Body of pancreas (tissue), 4 donors: ENCODE data around the gene DDX10. TPM values are rescaled to one million over a fixed set of nuclear protein-coding genes. Genes with fewer than 3 reads are reported as not detected.

Experiments used
- ATAC-seq: fragments of 150-250 bp; one replicate; pipeline ENCODE4 v1.9.1; 2016
- DNase-seq, 4 donors: peaks; one replicate each; pipeline ENCODE4 v3.0.0-alpha.2; 2019
- H3K27ac ChIP-seq, 4 donors: fragments of 200-600 bp; sonication (generic); 1 replicate in 3 of 4; 2 replicates in 1 of 4; pipeline versions ENCODE4 v1.5.1 to v1.6.1; 2016 to 2019; ENCODE audit warnings: mild to moderate bottlenecking in 1 of 4, mixed read lengths in 1 of 4, moderate library complexity in 1 of 4
- H3K27me3 ChIP-seq, 2 donors: fragments of 200-600 bp; sonication (generic); one replicate each; pipeline ENCODE4 v1.6.0; 2016; ENCODE audit warnings: mild to moderate bottlenecking in 1 of 2
- H3K36me3 ChIP-seq, 2 donors: fragments of 200-600 bp; sonication (generic); replicated peaks in 1 of 2; 2 replicates each; pipeline ENCODE4 v1.5.1; 2016; ENCODE audit warnings: low read depth in 2 of 2; ENCODE audit not compliant: insufficient read depth in 1 of 2
- H3K4me1 ChIP-seq: fragments of 200-600 bp; sonication (generic); one replicate; pipeline ENCODE4 v1.6.0; 2016
- H3K4me3 ChIP-seq, 2 donors: fragments of 200-600 bp; sonication (generic); 1 replicate in 1 of 2; 2 replicates in 1 of 2; pipeline ENCODE4 v1.5.1; 2016 to 2019
- H3K9me3 ChIP-seq, 3 donors: fragments of 200-600 bp; sonication (generic); 1 replicate in 2 of 3; 2 replicates in 1 of 3; pipeline ENCODE4 v1.5.1; 2016
- CTCF ChIP-seq, 7 experiments: fragments of 450-650 bp in 4 of 7; fragments of 200-600 bp in 3 of 7; sonication (generic) in 3 of 7; IDR thresholded peaks; one replicate each; pipeline ENCODE4 v1.5.1; 2016 to 2019; ENCODE audit warnings: antibody characterized with exemption in 7 of 7
- POLR2A ChIP-seq, 3 donors: fragments of 450-650 bp; IDR thresholded peaks; one replicate each; pipeline ENCODE4 v1.6.1; 2016; ENCODE audit warnings: antibody characterized with exemption in 3 of 3, mild to moderate bottlenecking in 2 of 3
- WGBS, 2 donors: methylation state at CpG; one replicate each; pipeline ENCODE4 v1.1.5; 2017; 5-methylcytosine and 5-hydroxymethylcytosine counted together
- intact Hi-C: fragments of 100-400 bp; cut with DNase I; formaldehyde crosslinking; loops from one replicate; pipeline ENCODE4 v1.15.1; 2023
- total RNA-seq, 2 donors: library from RNA; depleted of rRNA; stranded (reverse); fragments of >200 nt; gene quantifications; one replicate each; pipeline ENCODE4 v1.1.0, GENCODE V29; 2016

The DDX10 gene
- total RNA-seq, 2 donors from 2014 or later: 11.7 to 18.5 TPM

DNA sequence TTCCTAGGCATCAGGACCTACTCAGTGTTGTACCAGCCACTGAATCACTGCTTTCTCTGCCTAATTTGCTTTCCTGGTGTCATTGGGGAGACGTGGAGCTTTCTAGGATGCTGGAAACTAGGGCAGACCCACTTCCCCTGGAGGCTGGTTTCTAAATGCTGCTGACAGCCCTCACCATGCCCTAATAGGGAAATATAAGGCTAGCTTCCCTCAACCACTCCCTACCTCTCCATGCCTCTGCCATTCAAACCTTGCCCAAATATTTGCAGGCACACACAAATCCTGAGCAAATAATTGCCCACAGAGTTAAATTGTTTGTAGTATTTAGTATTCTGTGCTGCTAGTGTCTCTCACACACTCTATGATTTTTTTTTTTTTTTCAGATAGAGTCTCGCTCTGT, 310.2 kb downstream of the DDX10 start:
- WGBS, 2 donors: 62 to 91% methylated on average over 2 of the region's 2 CpGs
- Histone ChIP-seq H3K27me3 (no peaks in the 10 kb centered on the region), H3K4me1 (no peaks in the 10 kb centered on the region), H3K27ac (no peak overlapping the region), H3K4me3 (no peak overlapping the region), H3K36me3 (no peaks in the 10 kb centered on the region), H3K9me3 (no peaks in the 10 kb centered on the region)
- DNase-seq (no peak), ATAC-seq (no peak)
- intact Hi-C loops: no loop called here
- TF ChIP-seq CTCF (IDR thresholded peaks at IDR 0.05) (no peak), POLR2A (IDR thresholded peaks at IDR 0.05) (no peak)

DNA sequence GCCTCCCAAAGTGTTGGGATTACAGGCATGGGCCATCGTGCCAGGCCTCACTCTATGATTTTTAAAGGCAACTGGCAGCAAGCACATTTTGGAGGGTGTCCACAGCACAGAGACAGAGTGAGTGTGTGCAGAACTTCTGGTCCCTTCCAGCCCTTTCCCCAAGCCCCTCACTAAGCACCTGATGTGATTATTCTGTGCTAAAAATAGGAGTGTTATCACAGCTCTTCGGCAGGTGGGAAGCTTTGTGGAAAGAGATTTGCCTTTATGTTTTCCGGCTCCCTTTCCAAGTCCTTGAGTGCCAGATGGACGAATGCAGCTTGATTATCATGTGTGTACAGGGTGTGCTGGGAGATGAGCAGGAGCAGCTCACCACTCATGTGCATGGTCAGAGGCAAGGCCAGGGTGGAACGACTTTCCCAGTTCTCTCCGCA, 310.8 kb downstream of the DDX10 start:
- ATAC-seq (no peak), DNase-seq (peak in 2 of 4 donors; percentile 22 to 27)
- Histone ChIP-seq H3K4me3 (no peak overlapping the region), H3K36me3 (no peaks in the 10 kb centered on the region), H3K4me1 (no peaks in the 10 kb centered on the region), H3K27ac (no peak overlapping the region), H3K27me3 (no peaks in the 10 kb centered on the region), H3K9me3 (no peaks in the 10 kb centered on the region)
- 32 to 39% methylated on average over 6 of the region's 6 CpGs for WGBS, 2 donors
- TF ChIP-seq POLR2A (IDR thresholded peaks at IDR 0.05): no peak
- TF ChIP-seq CTCF (IDR thresholded peaks at IDR 0.05): no peak
- intact Hi-C loops: no loop called here

DNA sequence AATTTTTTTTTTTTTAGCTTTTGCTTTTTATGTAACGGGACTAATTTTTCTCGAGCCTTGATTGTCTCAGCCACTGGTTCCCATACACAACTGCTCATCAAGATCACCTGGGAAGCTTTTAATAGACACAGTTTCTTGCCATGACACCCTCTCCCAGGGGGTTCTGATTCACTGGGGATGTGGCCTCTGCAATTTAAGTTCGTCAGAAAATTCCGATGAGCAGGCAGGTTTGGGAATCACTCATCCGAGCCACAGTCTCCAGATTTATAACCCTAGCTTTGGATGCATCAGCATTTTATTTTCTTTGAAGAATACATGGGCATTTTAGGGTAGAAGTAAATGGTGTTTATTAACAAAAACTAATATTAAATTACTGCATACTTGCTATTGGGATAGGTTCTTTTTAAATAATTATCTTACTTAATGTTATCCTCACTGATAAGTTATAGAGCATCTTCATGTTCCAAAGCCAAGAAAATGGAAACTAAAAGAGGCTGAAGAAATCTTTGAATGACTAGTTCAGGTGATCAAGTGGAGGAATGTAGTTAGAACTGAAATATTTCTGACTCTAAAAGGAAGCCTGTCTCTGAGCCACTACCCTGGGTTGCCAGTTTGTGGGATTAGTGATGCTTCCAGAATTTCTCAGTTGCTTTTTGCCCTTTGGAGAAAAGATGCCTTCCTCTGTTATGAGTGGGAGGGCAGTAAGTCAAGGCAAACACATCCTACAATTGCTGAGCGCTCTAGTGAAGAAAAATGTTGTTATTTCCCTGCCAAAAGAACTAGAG, 319.0 kb downstream of the DDX10 start:
- WGBS, 2 donors: 66 to 78% methylated on average over 6 of the region's 6 CpGs
- Histone ChIP-seq H3K4me1 (no peaks in the 10 kb centered on the region), H3K27ac (no peak overlapping the region), H3K4me3 (no peak overlapping the region), H3K27me3 (no peaks in the 10 kb centered on the region), H3K9me3 (no peaks in the 10 kb centered on the region), H3K36me3 (no peaks in the 10 kb centered on the region)
- DNase-seq: no peak
- intact Hi-C loops: no loop called here
- ATAC-seq: no peak
- TF ChIP-seq POLR2A (IDR thresholded peaks at IDR 0.05) (no peak), CTCF (IDR thresholded peaks at IDR 0.05) (no peak)

GRCh38 chr11:108984523-108984922, 319.7 kb downstream of the DDX10 start:
- H3K9me3 ChIP-seq: no peaks in the 10 kb centered on the region
- no peak overlapping the region for H3K27ac ChIP-seq
- intact Hi-C loops: no loop called here
- DNase-seq (no peak), ATAC-seq (no peak)
- TF ChIP-seq POLR2A (IDR thresholded peaks at IDR 0.05) (no peak), CTCF (IDR thresholded peaks at IDR 0.05) (no peak)
- no peak overlapping the region for H3K4me3 ChIP-seq
- H3K36me3 ChIP-seq: no peaks in the 10 kb centered on the region
- no peaks in the 10 kb centered on the region for H3K27me3 ChIP-seq
- H3K4me1 ChIP-seq: no peaks in the 10 kb centered on the region
